K562 (cell line): ENCODE measurements around the gene KDM2B. TPM values are rescaled to one million over a fixed set of nuclear protein-coding genes. Genes with fewer than 3 reads are reported as not detected.

Source experiments
- COPS2 ChIP-seq: fragments of 450-650 bp; conservative IDR thresholded peaks from 2 replicates; pipeline ENCODE4 v1.6.1; 2016; ENCODE audit warnings: mild to moderate bottlenecking, moderate library complexity
- CTBP1 ChIP-seq: fragments of 450-650 bp; IDR thresholded peaks from 2 replicates; pipeline ENCODE4 v1.6.1; 2016; ENCODE audit warnings: borderline replicate concordance
- FOXP1 ChIP-seq: sonication (generic); formaldehyde crosslinking; IDR thresholded peaks from 2 replicates; pipeline ENCODE4 v1.8.0; 2022; ENCODE audit warnings: mild to moderate bottlenecking, missing genetic modification reagents
- MTA3 ChIP-seq: fragments of 450-650 bp; formaldehyde crosslinking; IDR thresholded peaks from 2 replicates; pipeline ENCODE4 v1.6.1; 2017; ENCODE audit warnings: mild to moderate bottlenecking, borderline replicate concordance
- PHB2 ChIP-seq: fragments of 450-650 bp; IDR thresholded peaks from 2 replicates; pipeline ENCODE4 v1.6.1; 2017; ENCODE audit warnings: low read depth
- SMAD3 ChIP-seq: fragments of 450-650 bp; formaldehyde crosslinking; conservative IDR thresholded peaks from 2 replicates; pipeline ENCODE4 v1.4.0; 2020; ENCODE audit warnings: mild to moderate bottlenecking
- SREBF2 ChIP-seq: sonication (generic); formaldehyde crosslinking; IDR thresholded peaks from 2 replicates; pipeline ENCODE4 v1.4.0; 2020; ENCODE audit warnings: mild to moderate bottlenecking, missing genetic modification reagents
- ZNF140 ChIP-seq: fragments of 250-450 bp; sonication (Bioruptor Pico); IDR thresholded peaks from 2 replicates; pipeline ENCODE4 v1.8.0; 2021; ENCODE audit warnings: moderate library complexity, mild to moderate bottlenecking, inconsistent platforms
- ZNF324 ChIP-seq: fragments of 250-450 bp; sonication (Bioruptor Pico); IDR thresholded peaks from 2 replicates; pipeline ENCODE4 v1.4.0; 2020; ENCODE audit warnings: mild to moderate bottlenecking
- ZNF764 ChIP-seq: fragments of 250-450 bp; sonication (Bioruptor Pico); IDR thresholded peaks from 2 replicates; pipeline ENCODE4 v1.4.0; 2020; ENCODE audit warnings: low read depth, mild to moderate bottlenecking, moderate library complexity
- ZNF785 ChIP-seq: fragments of 250-450 bp; sonication (Bioruptor Pico); IDR thresholded peaks from 2 replicates; pipeline ENCODE4 v1.4.0; 2020; ENCODE audit warnings: mild to moderate bottlenecking
- polyA plus RNA-seq, 8 experiments: library from polyadenylated mRNA; depleted of rRNA in 4 of 8; stranded (reverse) in 5 of 8; unstranded in 3 of 8; fragments of >200 nt; fragmentation: Nextera tagmentation in 2 of 8; fragmentation: Illumina TruSeq in 1 of 8; extraction: Ambion mirVana in 2 of 8; extraction: Trizol in 1 of 8; gene quantifications; 2 replicates each; pipeline versions ENCODE4 v1.2.1 to v1.2.3, GENCODE V29; 2011 to 2014; ENCODE audit warnings: inconsistent platforms in 1 of 8, missing spikeins in 1 of 8
- total RNA-seq, 7 experiments: library from RNA; depleted of rRNA in 6 of 7; stranded (reverse); fragments of >200 nt in 6 of 7; fragmentation: Illumina TruSeq in 2 of 7; extraction: Trizol in 2 of 7; gene quantifications; 2 replicates each; pipeline versions ENCODE4 v1.2.1 to v1.2.3, GENCODE V29; 2011 to 2021; ENCODE audit warnings: low replicate concordance in 1 of 7
- TF ChIP-seq, protein P1 (sequence below), 3 experiments: fragments of 200-800 bp in 1 of 3; fragments of 250-450 bp in 1 of 3; fragments of 450-650 bp in 1 of 3; sonication (Bioruptor Pico) in 1 of 3; sonication (Bioruptor generic) in 1 of 3; formaldehyde crosslinking in 1 of 3; IDR thresholded peaks; 2 replicates each; pipeline versions ENCODE4 v1.6.1 to v1.8.0; 2016 to 2022; ENCODE audit warnings: mild to moderate bottlenecking in 2 of 3, missing genetic modification characterization in 2 of 3, missing compliant biosample characterization in 1 of 3, moderate library complexity in 1 of 3
- TF ChIP-seq, protein P2 (sequence below): fragments of 450-650 bp; IDR thresholded peaks from 2 replicates; pipeline ENCODE4 v1.6.1; 2016; ENCODE audit warnings: mild to moderate bottlenecking
- TF ChIP-seq, protein P3 (sequence below): fragments of 250-450 bp; sonication (Bioruptor Pico); IDR thresholded peaks from 2 replicates; pipeline ENCODE4 v1.4.0; 2020; ENCODE audit warnings: mild to moderate bottlenecking, moderate library complexity
- TF ChIP-seq, protein P4 (sequence below): fragments of 250-450 bp; sonication (Bioruptor Pico); IDR thresholded peaks from 2 replicates; pipeline ENCODE4 v1.4.0; 2020; ENCODE audit warnings: mild to moderate bottlenecking, moderate library complexity, borderline replicate concordance

Gene KDM2B
- total and polyA plus RNA-seq, 9 of the 15 experiments (the other 6 are each of a cell fraction or from before 2014, with no cell fraction given): 7.4 to 50.5 (median 22.5) TPM

DNA sequence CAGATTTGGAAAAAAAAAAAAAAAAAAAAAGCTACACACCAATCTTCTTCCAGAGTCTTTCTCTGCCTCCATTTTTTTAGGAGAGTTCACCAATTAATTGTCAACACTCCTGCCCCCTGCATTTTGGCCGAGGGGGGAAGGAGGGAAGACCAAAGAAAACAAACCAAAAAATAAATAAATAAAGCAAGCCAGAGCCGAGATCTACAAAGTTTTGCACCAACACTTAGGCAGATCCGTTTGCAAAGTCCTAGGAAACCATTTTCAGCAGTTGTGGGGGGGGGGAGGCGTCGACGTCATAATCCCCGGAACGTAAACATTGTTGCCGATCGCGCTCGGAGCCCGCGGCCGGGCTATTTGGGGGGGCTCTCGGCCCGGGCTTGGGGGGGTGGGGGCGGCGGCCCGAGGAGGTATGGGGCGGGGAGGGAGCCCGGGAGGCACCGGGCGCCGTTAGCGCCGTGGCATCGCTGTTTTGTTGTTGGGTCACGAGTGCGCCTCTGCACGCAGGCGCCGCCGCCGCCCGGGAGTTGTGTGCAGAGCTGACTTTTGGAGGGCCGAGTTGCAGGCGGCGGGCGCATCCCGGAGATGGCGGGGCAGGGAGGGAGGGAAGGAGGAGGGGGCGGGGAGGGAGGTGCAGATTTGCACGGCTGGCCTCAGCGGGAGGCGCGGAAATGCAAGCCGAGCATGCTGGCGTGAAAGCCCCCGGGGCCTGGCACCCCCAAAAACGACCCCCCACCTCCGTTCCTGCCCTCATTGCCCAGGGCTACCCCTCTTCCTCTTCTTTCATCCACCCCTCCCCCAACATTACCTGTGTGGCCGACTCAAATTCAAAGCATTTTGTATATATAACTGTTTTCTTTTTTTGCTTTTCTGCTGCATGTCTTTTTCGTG, 598 bp downstream of the KDM2B start (continued):
- TF ChIP-seq, protein P1, sequence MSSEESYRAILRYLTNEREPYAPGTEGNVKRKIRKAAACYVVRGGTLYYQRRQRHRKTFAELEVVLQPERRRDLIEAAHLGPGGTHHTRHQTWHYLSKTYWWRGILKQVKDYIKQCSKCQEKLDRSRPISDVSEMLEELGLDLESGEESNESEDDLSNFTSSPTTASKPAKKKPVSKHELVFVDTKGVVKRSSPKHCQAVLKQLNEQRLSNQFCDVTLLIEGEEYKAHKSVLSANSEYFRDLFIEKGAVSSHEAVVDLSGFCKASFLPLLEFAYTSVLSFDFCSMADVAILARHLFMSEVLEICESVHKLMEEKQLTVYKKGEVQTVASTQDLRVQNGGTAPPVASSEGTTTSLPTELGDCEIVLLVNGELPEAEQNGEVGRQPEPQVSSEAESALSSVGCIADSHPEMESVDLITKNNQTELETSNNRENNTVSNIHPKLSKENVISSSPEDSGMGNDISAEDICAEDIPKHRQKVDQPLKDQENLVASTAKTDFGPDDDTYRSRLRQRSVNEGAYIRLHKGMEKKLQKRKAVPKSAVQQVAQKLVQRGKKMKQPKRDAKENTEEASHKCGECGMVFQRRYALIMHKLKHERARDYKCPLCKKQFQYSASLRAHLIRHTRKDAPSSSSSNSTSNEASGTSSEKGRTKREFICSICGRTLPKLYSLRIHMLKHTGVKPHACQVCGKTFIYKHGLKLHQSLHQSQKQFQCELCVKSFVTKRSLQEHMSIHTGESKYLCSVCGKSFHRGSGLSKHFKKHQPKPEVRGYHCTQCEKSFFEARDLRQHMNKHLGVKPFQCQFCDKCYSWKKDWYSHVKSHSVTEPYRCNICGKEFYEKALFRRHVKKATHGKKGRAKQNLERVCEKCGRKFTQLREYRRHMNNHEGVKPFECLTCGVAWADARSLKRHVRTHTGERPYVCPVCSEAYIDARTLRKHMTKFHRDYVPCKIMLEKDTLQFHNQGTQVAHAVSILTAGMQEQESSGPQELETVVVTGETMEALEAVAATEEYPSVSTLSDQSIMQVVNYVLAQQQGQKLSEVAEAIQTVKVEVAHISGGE (CRISPR knock-in tag; IDR thresholded peaks at IDR 0.05): no peak
- no peak for TF ChIP-seq ZNF764
- TF ChIP-seq SREBF2 (CRISPR knock-in tag): no peak
- TF ChIP-seq SMAD3 (CRISPR knock-in tag): no peak
- TF ChIP-seq PHB2: no peak
- TF ChIP-seq FOXP1: no peak
- TF ChIP-seq, protein P2, sequence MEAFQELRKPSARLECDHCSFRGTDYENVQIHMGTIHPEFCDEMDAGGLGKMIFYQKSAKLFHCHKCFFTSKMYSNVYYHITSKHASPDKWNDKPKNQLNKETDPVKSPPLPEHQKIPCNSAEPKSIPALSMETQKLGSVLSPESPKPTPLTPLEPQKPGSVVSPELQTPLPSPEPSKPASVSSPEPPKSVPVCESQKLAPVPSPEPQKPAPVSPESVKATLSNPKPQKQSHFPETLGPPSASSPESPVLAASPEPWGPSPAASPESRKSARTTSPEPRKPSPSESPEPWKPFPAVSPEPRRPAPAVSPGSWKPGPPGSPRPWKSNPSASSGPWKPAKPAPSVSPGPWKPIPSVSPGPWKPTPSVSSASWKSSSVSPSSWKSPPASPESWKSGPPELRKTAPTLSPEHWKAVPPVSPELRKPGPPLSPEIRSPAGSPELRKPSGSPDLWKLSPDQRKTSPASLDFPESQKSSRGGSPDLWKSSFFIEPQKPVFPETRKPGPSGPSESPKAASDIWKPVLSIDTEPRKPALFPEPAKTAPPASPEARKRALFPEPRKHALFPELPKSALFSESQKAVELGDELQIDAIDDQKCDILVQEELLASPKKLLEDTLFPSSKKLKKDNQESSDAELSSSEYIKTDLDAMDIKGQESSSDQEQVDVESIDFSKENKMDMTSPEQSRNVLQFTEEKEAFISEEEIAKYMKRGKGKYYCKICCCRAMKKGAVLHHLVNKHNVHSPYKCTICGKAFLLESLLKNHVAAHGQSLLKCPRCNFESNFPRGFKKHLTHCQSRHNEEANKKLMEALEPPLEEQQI: no peak
- no peak for TF ChIP-seq CTBP1
- TF ChIP-seq, protein P3, sequence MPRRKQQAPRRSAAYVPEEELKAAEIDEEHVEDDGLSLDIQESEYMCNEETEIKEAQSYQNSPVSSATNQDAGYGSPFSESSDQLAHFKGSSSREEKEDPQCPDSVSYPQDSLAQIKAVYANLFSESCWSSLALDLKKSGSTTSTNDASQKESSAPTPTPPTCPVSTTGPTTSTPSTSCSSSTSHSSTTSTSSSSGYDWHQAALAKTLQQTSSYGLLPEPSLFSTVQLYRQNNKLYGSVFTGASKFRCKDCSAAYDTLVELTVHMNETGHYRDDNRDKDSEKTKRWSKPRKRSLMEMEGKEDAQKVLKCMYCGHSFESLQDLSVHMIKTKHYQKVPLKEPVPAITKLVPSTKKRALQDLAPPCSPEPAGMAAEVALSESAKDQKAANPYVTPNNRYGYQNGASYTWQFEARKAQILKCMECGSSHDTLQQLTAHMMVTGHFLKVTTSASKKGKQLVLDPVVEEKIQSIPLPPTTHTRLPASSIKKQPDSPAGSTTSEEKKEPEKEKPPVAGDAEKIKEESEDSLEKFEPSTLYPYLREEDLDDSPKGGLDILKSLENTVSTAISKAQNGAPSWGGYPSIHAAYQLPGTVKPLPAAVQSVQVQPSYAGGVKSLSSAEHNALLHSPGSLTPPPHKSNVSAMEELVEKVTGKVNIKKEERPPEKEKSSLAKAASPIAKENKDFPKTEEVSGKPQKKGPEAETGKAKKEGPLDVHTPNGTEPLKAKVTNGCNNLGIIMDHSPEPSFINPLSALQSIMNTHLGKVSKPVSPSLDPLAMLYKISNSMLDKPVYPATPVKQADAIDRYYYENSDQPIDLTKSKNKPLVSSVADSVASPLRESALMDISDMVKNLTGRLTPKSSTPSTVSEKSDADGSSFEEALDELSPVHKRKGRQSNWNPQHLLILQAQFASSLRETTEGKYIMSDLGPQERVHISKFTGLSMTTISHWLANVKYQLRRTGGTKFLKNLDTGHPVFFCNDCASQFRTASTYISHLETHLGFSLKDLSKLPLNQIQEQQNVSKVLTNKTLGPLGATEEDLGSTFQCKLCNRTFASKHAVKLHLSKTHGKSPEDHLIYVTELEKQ: no peak
- TF ChIP-seq COPS2: no peak
- no peak for TF ChIP-seq ZNF140
- TF ChIP-seq ZNF324 (CRISPR knock-in tag): no peak
- TF ChIP-seq, protein P4, sequence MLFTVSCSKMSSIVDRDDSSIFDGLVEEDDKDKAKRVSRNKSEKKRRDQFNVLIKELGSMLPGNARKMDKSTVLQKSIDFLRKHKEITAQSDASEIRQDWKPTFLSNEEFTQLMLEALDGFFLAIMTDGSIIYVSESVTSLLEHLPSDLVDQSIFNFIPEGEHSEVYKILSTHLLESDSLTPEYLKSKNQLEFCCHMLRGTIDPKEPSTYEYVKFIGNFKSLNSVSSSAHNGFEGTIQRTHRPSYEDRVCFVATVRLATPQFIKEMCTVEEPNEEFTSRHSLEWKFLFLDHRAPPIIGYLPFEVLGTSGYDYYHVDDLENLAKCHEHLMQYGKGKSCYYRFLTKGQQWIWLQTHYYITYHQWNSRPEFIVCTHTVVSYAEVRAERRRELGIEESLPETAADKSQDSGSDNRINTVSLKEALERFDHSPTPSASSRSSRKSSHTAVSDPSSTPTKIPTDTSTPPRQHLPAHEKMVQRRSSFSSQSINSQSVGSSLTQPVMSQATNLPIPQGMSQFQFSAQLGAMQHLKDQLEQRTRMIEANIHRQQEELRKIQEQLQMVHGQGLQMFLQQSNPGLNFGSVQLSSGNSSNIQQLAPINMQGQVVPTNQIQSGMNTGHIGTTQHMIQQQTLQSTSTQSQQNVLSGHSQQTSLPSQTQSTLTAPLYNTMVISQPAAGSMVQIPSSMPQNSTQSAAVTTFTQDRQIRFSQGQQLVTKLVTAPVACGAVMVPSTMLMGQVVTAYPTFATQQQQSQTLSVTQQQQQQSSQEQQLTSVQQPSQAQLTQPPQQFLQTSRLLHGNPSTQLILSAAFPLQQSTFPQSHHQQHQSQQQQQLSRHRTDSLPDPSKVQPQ (CRISPR knock-in tag): no peak
- TF ChIP-seq MTA3: no peak
- no peak for TF ChIP-seq ZNF785 (CRISPR knock-in tag)
